NT2/D1 (cell line): ENCODE data around the gene NAA38.

Source experiments
- DNase-seq: peaks from one replicate; pipeline ENCODE4 v3.0.0-alpha.2; 2011; ENCODE audit warnings: low read depth, low spot score
- H3K27me3 ChIP-seq: 2 replicates; pipeline ENCODE4 v1.6.0; 2011; ENCODE audit warnings: mild to moderate bottlenecking; ENCODE audit not compliant: insufficient read length, insufficient read depth
- H3K36me3 ChIP-seq: 2 replicates; pipeline ENCODE4 v1.6.1; 2011; ENCODE audit warnings: mild to moderate bottlenecking, low read length, mixed read lengths; ENCODE audit not compliant: insufficient read depth, insufficient read length
- H3K4me1 ChIP-seq: 2 replicates; pipeline ENCODE4 v1.5.1; 2011; ENCODE audit not compliant: insufficient read depth, insufficient read length
- H3K4me3 ChIP-seq: 2 replicates; pipeline ENCODE4 v1.5.1; 2011; ENCODE audit warnings: low read depth; ENCODE audit not compliant: insufficient read length
- H3K9ac ChIP-seq: 2 replicates; pipeline ENCODE4 v1.6.0; 2011; ENCODE audit warnings: low read depth; ENCODE audit not compliant: insufficient read length
- H3K9me3 ChIP-seq: 2 replicates; pipeline ENCODE4 v1.5.1; 2011; ENCODE audit warnings: mild to moderate bottlenecking, low read length; ENCODE audit not compliant: insufficient read depth
- SUZ12 ChIP-seq: IDR thresholded peaks from 2 replicates; pipeline ENCODE4 v1.6.1; 2011; ENCODE audit not compliant: insufficient read length, insufficient read depth; ENCODE audit errors: extremely low read depth
- YY1 ChIP-seq: IDR thresholded peaks from 2 replicates; pipeline ENCODE4 v1.6.1; 2011; ENCODE audit not compliant: insufficient read length, insufficient read depth
- ZNF274 ChIP-seq: IDR thresholded peaks from 2 replicates; pipeline ENCODE4 v1.6.1; 2011; ENCODE audit warnings: mild to moderate bottlenecking, low read depth, low read length

Gene NAA38

GRCh38 chr17:7893187-7893880 is 36.0 kb upstream of the NAA38 start:
- Histone ChIP-seq H3K36me3 (peaks cover 55% of the 10 kb centered on the region), H3K9me3 (no peaks in the 10 kb centered on the region), H3K4me3 (no peak overlapping the region), H3K4me1 (peaks cover 3% of the 10 kb centered on the region), H3K27me3 (no peaks in the 10 kb centered on the region), H3K9ac (no peak overlapping the region)
- DNase-seq, result no peak
- no peak for TF ChIP-seq SUZ12
- no peak for TF ChIP-seq YY1
- TF ChIP-seq ZNF274, result no peak

- no peak overlapping the region for H3K4me3 ChIP-seq
- peaks cover 29% of the 10 kb centered on the region for H3K36me3 ChIP-seq
- DNase-seq, result no peak
- H3K9ac ChIP-seq, result no peak overlapping the region
- TF ChIP-seq SUZ12 (no peak), YY1 (no peak), ZNF274 (no peak)
- peaks cover 5% of the 10 kb centered on the region for H3K4me1 ChIP-seq
- H3K9me3 ChIP-seq, result no peaks in the 10 kb centered on the region
- no peaks in the 10 kb centered on the region for H3K27me3 ChIP-seq
Observed at GRCh38 chr17:7889166-7889955, 32.0 kb upstream of the NAA38 start.

GRCh38 chr17:7888184-7888920 is 31.0 kb upstream of the NAA38 start, which contains the start of gene CHD3:
Gene CHD3 (plus strand): TSS chr17:7888789. CDS start chr17:7889001, 212 bp downstream.
- TF ChIP-seq SUZ12 (no peak), YY1 (no peak), ZNF274 (no peak)
- Histone ChIP-seq H3K9ac (peak within 1 kb of the TSS; percentile 79), H3K4me3 (peak within 1 kb of the TSS; percentile 35), H3K9me3 (no peaks in the 10 kb centered on the region), H3K27me3 (no peaks in the 10 kb centered on the region), H3K36me3 (peaks cover 19% of the 10 kb centered on the region), H3K4me1 (peaks cover 5% of the 10 kb centered on the region)
- no peak for DNase-seq

DNA sequence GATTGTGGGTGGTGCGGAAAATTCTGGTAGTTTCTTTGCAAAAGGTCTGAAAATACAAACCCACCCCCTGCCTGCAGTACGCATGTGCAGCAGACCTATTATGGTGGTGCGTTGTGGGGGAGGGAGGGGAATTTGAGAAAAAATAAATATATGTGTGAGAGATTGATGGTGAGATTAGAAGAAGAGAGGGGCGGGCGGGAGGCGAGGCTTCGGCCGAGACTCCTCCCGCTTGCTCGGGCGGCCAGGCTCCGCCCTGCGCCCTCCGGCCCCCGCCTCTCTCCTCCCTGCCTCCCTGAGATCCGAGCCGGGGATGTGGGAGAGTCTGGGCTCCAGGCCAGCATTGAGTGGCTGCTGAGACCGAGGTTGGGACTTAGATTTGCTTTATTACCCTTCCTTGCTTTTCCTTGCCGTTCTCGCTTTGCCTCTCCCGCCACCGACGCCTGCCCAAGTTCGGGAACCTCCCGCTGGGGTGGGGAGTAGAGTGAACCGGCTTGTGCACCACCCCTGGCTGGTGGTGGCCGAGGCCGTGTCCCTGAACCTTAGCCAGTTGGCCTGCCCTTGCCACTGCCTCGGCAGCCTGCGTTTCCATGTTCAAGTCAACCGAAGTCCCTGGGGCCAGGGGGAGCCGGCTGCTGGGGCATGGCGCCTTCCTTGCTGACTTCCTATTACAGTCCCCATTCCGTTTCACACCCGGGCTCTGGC is 30.3 kb upstream of the NAA38 start:
- peak overlapping the region; percentile 35 for H3K4me3 ChIP-seq
- H3K36me3 ChIP-seq, result peaks cover 22% of the 10 kb centered on the region
- H3K9ac ChIP-seq, result peak overlapping the region; percentile 79
- no peak for DNase-seq
- no peaks in the 10 kb centered on the region for H3K9me3 ChIP-seq
- no peak for TF ChIP-seq ZNF274
- TF ChIP-seq SUZ12, result no peak
- no peak for TF ChIP-seq YY1
- H3K27me3 ChIP-seq, result no peaks in the 10 kb centered on the region
- H3K4me1 ChIP-seq, result peaks cover 5% of the 10 kb centered on the region

- peak overlapping the region; percentile 50 for H3K9ac ChIP-seq
- peaks cover 5% of the 10 kb centered on the region for H3K4me1 ChIP-seq
Observed at GRCh38 chr17:7887038-7887481, 29.7 kb upstream of the NAA38 start.

DNA sequence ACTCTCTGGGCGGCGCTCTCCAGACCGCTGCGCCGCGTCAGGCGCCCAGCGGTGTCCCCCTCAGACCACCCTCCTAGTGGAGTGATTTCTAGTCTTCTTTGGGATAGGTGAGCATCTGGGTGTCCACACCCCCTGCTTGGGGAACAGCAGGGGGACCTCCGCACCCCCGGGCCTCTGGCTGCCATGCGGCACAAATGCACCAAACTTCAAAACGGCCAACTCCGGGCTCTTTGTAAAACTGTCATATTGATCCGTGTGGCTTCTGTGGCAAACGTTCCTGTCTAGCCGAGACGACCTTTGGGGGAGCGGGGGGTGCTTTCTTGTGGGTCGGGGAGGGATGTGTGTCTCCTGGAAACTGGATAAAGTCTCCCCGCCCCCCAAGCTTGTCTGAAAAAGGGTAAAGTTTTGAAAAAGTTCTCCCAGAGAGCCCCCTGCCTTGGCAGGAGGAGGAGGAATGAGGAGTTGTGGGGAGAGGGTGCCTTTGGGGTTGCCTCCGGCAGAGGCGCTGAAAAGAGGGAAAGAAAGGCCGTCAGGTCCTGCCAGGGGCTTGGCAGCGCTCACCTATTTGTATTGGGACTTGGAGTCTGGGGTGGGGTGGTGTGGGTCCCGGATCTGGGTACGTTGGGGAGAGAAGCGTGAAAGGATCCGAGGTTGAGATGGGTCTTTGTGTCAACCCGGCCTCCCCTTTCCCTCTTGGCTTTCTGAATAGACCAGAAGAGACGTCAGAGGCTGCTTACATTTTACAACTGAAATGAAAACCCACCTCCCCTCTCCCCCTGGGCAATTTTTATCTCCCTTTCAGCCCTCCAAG is 29.1 kb upstream of the NAA38 start:
- DNase-seq, result no peak
- H3K4me1 ChIP-seq, result peaks cover 5% of the 10 kb centered on the region
- H3K36me3 ChIP-seq, result peaks cover 19% of the 10 kb centered on the region
- H3K4me3 ChIP-seq, result peak overlapping the region; percentile 67
- TF ChIP-seq YY1, result no peak
- TF ChIP-seq ZNF274, result no peak
- TF ChIP-seq SUZ12, result no peak
- no peaks in the 10 kb centered on the region for H3K9me3 ChIP-seq
- peak overlapping the region; percentile 79 for H3K9ac ChIP-seq
- no peaks in the 10 kb centered on the region for H3K27me3 ChIP-seq

More at GRCh38 chr17:7887038-7887481, 29.7 kb upstream of the NAA38 start:
- H3K4me3 ChIP-seq, result peak overlapping the region; percentile 67
- no peak for DNase-seq
- H3K36me3 ChIP-seq, result peaks cover 22% of the 10 kb centered on the region
- no peaks in the 10 kb centered on the region for H3K9me3 ChIP-seq
- H3K27me3 ChIP-seq, result no peaks in the 10 kb centered on the region
- TF ChIP-seq YY1 (no peak), SUZ12 (no peak), ZNF274 (no peak)
